C4-2B (cell line): ENCODE results near the gene FBXL13.
"Not testable (repeated sequence)": the region's sequence is repeated elsewhere in the genome, so short reads cannot be mapped to it uniquely, and the experiment has no call there.

Source experiments
- ZFX ChIP-seq: fragments of 450-650 bp; IDR thresholded peaks from 2 replicates; pipeline ENCODE4 v1.6.1; 2017
- TF ChIP-seq, protein P1 (sequence below): fragments of 450-650 bp; conservative IDR thresholded peaks from 2 replicates; pipeline ENCODE4 v1.5.1; 2017; ENCODE audit warnings: mild to moderate bottlenecking

DNA sequence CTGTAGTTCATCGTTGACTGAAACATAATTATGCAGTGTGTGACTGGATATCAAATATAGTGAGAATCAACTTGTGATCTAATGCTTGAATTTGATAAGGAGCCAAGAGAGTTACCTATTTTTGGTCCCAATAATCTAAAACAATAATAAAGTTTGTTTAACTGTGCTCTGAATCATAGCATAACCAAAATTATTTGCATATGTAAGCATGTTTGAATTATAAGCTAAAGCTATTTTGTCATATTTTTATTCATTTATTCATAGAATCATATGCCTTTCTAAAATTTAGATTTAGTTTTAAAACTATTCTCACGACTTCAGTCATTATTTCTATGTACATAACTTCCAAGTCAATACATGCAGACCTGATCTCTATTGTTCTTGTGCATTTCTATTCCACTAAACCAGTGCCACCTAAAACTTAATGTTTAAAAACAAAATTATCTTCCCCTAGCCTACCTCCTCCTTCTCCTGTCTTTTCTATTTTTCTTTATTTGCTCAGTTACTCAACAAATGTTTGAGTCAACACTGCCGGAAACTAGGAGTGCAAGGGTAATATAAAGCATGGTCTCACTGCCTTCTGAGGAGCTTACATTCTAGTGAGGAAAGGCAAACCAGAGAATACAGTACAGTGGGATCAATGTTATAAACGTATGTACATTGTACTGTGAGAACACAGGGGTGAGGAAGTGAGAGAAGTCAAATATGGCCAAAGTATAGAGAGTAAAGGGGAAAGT lies 284.1 kb downstream of the FBXL13 start:
- TF ChIP-seq, protein P1, sequence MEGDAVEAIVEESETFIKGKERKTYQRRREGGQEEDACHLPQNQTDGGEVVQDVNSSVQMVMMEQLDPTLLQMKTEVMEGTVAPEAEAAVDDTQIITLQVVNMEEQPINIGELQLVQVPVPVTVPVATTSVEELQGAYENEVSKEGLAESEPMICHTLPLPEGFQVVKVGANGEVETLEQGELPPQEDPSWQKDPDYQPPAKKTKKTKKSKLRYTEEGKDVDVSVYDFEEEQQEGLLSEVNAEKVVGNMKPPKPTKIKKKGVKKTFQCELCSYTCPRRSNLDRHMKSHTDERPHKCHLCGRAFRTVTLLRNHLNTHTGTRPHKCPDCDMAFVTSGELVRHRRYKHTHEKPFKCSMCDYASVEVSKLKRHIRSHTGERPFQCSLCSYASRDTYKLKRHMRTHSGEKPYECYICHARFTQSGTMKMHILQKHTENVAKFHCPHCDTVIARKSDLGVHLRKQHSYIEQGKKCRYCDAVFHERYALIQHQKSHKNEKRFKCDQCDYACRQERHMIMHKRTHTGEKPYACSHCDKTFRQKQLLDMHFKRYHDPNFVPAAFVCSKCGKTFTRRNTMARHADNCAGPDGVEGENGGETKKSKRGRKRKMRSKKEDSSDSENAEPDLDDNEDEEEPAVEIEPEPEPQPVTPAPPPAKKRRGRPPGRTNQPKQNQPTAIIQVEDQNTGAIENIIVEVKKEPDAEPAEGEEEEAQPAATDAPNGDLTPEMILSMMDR = not testable (repeated sequence)
- not testable (repeated sequence) for TF ChIP-seq ZFX
